HL-60/S4 (cell line): ENCODE results near the gene CASZ1.

Experiments used
- in situ Hi-C: fragments of 300-500 bp; cut with MboI; formaldehyde crosslinking; loops from 2 replicates; pipeline ENCODE4 v1.14.3; 2022; ENCODE audit warnings: low sequenced_read_pairs

CASZ1 gene

GRCh38 chr1:10709646-10710045 lies 86.8 kb downstream of the CASZ1 start:
- in situ Hi-C loops, result no loop called here

DNA sequence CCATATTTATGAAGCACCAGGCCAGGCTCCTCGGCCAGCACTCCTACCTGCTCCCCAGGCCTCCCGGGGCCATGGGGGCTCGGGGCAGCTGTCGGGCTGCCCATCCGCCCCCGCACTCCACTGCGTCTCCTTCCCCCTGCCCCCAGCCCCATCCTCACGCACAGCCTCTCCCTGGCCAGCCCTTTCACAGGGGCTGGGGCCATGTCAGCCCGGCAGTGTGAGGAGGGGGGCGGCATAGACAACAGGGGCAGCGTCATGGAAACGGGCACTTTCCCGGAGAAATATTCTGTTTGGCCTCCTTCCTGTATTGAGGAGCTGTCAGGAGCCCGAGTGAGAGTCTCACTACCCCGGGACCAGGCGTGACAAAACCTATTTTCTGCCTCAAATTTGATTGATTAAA lies 87.3 kb downstream of the CASZ1 start:
- in situ Hi-C loops, result no loop called here

GRCh38 chr1:10708757-10709156 lies 87.7 kb downstream of the CASZ1 start:
- in situ Hi-C loops, result no loop called here

GRCh38 chr1:10707208-10707607 lies 89.2 kb downstream of the CASZ1 start:
- in situ Hi-C loops, result no loop called here

DNA sequence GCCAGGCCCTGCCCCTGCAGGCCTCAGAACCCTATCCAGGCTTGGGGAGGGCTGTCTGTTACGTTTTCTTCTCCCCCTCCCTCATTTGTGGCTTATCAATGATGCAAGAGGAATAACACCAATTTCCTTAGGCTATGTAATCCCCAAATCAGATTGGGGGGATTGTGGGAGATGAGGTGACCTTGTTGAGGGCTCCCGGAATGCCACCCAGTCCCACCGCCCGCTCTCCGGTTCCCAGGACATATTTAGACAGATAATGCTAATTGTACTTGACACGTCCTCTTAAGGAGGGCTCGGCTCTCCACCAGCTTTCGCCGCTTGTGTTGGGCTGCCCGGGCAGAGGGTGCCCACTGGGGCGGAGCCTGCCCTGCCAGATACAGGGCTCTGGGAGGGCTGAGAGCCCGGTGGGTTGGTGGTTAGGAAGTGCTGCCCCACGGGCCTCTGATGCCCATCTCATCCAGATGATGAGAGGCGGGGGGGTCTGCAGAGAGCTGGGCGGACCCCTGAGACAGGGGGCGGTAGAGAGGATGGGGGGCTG lies 90.0 kb downstream of the CASZ1 start:
- in situ Hi-C loops, result no loop called here

GRCh38 chr1:10705953-10706352 lies 90.5 kb downstream of the CASZ1 start:
- in situ Hi-C loops, result no loop called here

- in situ Hi-C loops, result no loop called here
These were observed 92.0 kb downstream of the CASZ1 start for GRCh38 chr1:10704368-10704882.

DNA sequence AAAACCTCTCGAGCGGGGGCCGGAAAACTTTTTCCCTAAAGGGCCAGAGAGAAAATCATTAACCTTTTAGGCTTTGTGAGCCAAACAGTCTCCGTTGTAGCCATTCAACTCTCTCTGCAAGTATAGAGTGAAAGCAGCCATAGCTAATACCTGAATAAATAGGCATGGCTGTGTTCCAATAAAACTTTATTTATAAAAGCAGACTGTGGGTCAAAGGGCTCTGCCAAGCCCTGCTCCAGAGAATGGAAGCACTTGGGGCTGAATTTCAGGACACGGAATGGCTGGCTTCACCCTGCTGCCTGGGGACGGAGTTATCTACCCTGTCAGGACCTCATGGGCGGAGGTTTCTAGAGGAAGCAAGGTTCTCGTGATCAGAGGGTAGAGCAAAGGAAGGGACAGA lies 92.7 kb downstream of the CASZ1 start:
- in situ Hi-C loops, result no loop called here

GRCh38 chr1:10701145-10701544 lies 95.3 kb downstream of the CASZ1 start:
- in situ Hi-C loops, result no loop called here

DNA sequence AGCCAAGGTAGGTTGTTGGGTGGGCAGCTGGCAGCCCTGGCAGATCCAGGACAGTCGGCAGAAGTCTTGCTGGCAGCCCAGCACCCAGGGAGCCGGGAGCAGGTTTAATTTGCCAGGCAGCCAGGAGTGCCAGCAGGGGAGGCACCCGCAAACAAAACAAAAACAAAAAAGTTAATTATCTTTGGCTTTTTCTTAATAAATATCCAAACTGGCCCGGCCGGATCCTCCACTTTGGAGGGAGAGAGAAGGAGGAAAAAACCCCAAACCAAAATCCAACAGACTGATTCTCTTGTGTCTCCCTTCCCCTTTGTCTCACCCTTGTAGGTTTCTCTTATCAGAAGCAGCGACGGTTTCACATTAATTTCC lies 97.0 kb downstream of the CASZ1 start:
- in situ Hi-C loops, result no loop called here

- in situ Hi-C loops, result no loop called here
These were observed 97.5 kb downstream of the CASZ1 start for GRCh38 chr1:10698726-10699469.

- in situ Hi-C loops, result no loop called here
These were observed 98.8 kb downstream of the CASZ1 start for GRCh38 chr1:10697621-10698160.

GRCh38 chr1:10696977-10697376 lies 99.5 kb downstream of the CASZ1 start:
- in situ Hi-C loops, result no loop called here

GRCh38 chr1:10694633-10695627 lies 101.5 kb downstream of the CASZ1 start:
- in situ Hi-C loops, result no loop called here

GRCh38 chr1:10694274-10694632 lies 102.2 kb downstream of the CASZ1 start:
- in situ Hi-C loops, result no loop called here

DNA sequence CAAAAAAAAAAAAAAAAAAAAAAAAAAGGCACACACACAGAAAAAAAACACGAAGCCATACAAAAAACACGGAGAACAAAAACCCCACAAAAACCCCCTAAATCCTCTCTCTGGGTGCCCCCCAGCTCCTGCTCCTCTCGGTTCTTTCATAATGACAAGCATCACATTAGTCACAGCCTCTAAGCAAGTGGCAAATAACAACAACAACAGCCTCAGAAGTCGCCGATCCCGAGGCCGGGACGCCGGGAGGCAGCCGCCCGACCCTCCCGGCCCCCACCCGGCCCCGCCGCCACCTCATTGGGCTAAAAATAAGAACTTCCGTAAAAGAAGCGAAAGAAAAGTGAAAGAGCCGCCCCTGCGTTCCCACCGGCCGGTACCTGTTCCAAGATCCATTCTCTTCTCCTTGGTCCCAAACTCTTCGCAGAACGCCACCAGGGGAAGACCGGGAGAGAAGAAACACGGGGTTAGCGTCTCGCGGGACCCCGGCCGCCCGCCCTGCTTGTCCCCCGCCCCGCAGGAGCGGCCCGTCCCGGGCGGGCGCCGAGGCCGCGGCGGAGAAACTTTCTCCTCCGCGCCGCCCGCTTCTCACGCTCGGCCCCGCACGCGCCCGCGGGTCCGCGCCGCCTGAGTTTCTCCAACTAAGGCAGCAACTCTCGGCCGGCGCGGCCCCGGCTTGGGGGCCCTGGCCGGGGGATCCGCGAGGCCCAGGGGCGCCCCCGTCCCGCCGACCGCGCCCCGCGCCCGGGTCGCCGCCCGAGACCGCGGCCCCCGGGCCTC lies 102.8 kb downstream of the CASZ1 start:
- in situ Hi-C loops, result no loop called here

GRCh38 chr1:10693152-10693496 lies 103.3 kb downstream of the CASZ1 start:
- in situ Hi-C loops, result no loop called here

DNA sequence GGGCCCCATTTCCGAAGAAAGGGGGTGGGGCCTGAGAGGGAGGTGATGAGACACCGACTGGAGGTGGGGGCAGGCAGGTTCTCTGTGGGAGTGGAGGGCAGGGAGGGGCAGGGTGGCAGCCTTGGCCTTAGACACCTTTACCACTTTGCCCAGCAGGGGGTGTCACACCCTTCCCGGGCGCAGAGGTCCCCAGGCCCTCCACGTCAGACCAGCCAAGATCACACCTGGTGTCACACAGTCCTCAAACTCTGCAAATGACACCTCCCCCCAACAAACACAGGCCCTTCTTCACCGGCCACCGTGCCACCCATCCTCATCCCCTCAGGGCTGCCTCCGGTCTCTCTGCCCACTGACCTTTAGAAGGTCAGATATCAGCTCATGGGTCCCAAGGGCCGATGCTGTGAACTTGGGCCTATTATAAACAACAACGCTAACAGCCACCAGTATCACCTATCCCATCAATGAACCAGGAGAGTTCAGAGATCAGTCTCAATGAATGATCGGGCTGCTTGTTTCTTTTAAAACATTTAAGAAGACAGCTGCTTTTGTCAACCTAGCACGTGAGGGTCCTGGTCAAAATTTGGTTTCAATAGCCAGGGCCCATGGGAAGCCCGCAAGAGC lies 103.9 kb downstream of the CASZ1 start:
- in situ Hi-C loops, result no loop called here

GRCh38 chr1:10691740-10692125 lies 104.7 kb downstream of the CASZ1 start:
- in situ Hi-C loops, result no loop called here

DNA sequence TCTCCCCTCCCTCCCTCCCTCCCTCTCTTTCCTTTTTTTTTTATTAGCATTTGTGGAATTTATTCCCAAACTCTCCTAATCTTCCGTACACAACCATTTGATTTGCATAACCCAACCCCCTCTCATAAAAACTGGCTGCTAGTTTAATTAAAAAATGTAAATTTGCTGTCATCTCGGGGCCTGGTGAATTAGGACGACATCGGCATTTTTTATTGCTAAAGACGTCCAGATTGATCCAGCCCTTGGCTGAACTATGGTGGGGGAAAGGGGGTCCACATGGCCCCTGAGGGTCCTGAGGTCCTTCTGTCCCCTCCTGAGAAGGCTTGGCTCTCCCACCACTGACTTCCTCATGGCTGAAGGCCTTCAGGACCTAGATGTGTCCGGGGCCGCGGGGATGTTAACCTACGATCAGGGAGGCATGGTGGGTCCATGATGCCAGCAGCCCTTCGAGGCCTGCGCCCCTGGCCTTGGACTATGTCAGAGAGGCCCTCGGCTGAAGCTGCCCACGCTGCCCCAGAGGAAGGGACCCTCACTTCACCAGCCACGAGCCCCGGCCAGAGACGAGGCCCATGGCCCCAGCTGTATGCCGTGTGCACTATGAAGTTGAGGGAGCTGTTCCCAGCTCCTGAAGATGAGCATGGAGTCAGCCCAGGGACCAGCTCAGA lies 105.2 kb downstream of the CASZ1 start:
- in situ Hi-C loops, result no loop called here
